22Rv1 (cell line): ENCODE data around the gene YBX2.
A peak's percentile ranks its signal among the peaks of the same experiment; 100 is the strongest.

Source experiments
- H3K27ac ChIP-seq: fragments of 450-650 bp; 2 replicates; pipeline ENCODE4 v1.5.1; 2017
- ZFX ChIP-seq: fragments of 450-650 bp; IDR thresholded peaks from 2 replicates; pipeline ENCODE4 v1.6.1; 2017; ENCODE audit warnings: antibody characterized with exemption, borderline replicate concordance
- TF ChIP-seq, protein P1 (sequence below): fragments of 450-650 bp; IDR thresholded peaks from 2 replicates; pipeline ENCODE4 v1.5.1; 2017; ENCODE audit warnings: mild to moderate bottlenecking

YBX2 gene

DNA sequence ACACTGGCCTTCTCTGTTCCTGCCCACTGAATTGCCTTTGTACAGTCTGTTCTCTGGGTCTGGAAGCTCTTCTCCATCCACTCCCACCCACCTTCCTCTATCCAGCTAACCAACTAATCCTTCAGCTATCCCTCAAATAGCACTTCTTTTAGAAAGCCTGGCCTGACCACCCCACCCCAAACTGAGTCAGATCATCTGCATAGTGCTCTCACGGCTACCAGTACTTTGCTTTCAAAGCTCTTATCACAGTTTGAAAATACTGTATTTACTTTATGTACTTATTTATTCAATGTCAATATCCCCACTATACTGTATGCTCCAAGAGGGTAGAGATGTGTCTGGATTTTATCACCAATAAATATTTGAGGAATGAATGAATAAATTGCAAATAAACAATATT lies 27.7 kb downstream of the YBX2 start:
- H3K27ac ChIP-seq = peak overlapping the region; percentile 61
- no peak for TF ChIP-seq ZFX
- TF ChIP-seq, protein P1, sequence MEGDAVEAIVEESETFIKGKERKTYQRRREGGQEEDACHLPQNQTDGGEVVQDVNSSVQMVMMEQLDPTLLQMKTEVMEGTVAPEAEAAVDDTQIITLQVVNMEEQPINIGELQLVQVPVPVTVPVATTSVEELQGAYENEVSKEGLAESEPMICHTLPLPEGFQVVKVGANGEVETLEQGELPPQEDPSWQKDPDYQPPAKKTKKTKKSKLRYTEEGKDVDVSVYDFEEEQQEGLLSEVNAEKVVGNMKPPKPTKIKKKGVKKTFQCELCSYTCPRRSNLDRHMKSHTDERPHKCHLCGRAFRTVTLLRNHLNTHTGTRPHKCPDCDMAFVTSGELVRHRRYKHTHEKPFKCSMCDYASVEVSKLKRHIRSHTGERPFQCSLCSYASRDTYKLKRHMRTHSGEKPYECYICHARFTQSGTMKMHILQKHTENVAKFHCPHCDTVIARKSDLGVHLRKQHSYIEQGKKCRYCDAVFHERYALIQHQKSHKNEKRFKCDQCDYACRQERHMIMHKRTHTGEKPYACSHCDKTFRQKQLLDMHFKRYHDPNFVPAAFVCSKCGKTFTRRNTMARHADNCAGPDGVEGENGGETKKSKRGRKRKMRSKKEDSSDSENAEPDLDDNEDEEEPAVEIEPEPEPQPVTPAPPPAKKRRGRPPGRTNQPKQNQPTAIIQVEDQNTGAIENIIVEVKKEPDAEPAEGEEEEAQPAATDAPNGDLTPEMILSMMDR = no peak

DNA sequence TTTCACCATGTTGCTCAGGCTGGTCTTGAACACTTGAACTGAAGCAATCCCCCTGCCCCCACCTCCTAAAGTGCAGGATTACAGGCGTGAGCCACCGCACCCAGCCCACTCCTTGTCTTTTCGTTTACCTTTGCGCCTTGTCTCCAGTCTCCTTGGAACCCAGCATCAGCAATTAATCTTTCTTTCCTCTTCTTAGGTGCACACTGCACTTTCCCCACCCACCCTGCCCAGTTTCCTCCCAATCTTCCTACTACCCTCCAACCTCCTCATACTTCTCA lies 30.7 kb downstream of the YBX2 start:
- TF ChIP-seq, protein P1 = no peak
- TF ChIP-seq ZFX = no peak
- peak overlapping the region; percentile 99 for H3K27ac ChIP-seq

DNA sequence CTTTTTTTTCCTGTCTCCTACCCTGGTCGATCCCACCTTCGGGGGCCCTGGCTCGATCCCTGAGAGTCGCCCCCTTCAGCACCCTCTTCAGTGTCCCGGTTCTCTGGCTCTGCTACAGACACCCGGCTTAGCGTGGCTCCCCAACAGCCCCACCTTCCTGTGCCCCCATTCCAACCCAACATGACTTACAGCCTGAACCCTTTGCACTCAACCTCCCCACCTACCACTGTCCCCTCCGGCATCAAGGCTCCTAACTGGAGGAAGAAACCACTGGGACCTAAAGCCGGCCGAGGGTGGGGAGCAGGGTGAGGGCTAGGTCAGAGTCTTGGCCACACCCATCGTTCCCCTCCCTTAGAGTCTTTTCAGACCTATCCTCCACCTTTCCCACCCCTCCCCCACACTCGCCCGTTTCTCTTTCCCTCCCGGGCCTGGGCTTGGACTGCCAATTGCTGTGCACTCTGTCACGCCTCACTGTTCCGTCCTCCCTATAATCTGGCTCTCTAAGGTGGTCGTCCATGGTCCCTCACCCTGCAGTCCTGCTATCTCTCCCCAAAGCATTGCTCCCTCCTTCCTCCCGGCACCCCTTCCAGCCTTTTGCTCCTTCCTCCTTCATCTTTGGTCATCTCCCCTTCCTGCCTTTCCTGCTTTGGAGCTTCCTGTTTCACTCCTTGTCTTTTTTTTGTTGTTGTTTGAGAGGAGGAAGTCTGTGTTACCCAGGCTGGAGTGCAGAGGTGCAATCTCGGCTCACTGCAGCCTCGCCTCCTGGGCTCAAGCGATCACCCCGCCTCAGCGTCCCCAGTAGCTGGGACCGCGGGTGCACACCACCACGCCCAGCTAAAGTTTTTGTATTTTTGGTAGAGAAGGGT lies 31.3 kb downstream of the YBX2 start:
- peak overlapping the region; percentile 99 for H3K27ac ChIP-seq
- no peak for TF ChIP-seq ZFX
- TF ChIP-seq, protein P1 = no peak

DNA sequence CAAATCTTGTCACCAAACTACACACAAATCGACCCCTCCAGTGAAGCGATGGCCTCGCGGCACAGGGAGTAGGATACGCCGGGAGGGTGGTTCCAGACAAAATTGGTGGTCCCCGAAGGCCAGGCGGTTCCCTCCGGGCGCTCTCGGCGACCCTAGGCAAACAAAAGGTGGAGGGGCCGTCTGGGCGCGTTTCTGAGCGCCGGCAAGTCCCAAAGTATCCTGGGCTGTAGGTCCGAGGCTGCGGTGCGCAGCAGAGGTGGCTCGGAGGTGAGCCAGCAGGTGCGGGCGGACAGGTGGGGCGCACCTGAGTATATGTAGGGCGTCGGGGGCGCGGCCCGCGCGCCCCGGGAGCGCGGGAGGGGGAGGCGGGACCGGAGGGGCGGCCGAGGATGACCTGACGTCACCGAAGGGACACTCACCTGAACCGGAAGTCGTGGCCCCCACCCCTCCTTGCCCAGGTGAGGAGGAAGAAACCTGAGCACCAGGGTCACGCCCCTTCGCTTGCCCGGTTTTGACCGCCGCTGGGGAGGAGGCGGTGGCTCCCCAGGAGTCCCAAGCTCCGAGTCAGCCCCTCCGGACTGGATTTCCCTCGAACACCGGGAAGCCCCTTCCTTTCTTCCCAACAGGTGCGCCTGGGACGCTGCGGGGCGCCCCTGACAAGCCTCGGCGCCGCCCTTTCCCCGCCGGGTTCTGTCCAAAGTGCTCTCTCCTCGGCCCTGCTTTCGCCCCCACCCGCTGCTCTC lies 32.1 kb downstream of the YBX2 start, which contains the start of gene CLDN7:
CLDN7 (minus strand) TSS at position 287 of the 743 bp plus-strand sequence. CDS start 435 bp downstream, outside the sequence.
- TF ChIP-seq ZFX = no peak
- TF ChIP-seq, protein P1 = peak; percentile 47
- peak within 1 kb of the TSS; percentile 99 for H3K27ac ChIP-seq

DNA sequence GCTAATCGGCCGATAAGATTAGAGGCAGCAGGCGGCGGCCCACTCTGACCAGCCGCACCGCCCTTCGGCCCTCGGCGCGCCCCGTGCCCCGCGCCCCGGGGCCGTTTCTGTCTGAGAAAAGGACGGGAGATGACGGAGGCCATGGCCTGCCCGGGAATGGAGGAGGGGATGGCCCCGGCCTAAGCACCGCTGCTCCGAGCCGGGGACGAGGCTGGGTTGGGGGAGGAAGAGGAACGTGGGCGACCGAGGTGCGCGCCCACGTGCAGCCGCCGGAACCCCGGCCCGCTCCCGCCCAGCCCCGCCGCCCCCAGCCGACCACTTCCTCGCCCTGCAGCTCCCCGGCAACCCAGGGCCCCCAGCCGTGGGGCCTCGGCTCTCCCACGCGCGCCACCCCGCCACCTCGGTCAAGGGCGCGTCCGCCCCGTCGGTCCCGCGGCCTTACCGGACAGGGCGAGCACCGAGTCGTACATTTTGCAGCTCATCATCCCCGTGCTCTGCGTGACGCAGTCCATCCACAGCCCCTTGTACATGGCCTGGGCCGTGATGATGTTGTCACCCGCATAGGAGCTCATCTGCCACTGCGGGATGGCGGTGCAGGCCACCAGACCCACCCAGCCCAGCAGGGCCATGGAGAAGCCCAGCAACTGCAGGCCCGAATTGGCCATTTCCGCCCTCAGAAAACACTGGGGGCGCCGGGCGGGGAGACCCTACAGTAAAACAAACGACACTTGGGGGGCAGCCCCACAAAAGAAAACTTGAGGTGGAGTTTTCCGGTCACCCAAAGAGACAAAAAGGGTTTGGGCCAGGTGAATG lies 32.9 kb downstream of the YBX2 start:
- TF ChIP-seq, protein P1 = no peak
- TF ChIP-seq ZFX = no peak
- peak overlapping the region; percentile 99 for H3K27ac ChIP-seq

DNA sequence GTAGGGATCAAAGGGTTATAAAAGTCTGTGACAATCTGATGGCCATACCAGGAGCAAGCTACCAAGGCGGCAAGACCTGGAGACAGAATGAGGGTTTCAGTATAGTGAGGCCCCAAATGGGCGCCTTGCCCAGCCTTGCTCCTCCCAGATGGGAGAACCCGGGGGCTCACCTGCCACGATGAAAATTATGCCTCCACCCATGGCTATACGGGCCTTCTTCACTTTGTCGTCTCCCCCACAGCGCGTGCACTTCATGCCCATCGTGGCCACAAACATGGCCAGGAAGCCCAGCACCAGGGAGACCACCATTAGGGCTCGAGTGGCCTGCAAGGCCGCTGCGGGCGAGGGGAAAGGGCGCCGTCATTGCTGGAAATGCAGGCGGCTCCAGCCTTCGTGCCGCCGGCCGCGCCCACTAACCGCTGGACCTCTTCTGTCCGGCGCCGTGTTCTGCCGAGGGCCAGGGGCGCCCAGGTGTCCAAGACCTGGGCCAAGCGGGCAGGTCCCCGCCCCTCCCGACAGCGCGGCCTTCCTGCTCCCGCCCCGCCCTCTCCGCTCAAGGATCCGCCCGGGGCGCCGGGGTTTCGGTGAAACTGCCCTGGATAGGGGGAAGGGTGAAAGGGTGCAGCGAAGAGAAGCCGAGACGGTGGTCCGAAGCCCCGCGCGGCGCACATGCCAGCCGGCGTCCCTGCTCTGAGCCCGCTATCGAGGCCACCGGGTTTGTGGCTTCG lies 33.6 kb downstream of the YBX2 start:
- no peak for TF ChIP-seq ZFX
- TF ChIP-seq, protein P1 = no peak
- peak overlapping the region; percentile 99 for H3K27ac ChIP-seq
